ENCODE data around the gene H2AZ2. TPM values are rescaled to one million over a fixed set of nuclear protein-coding genes. Genes with fewer than 3 reads are reported as not detected.

The H2AZ2 gene
- total RNA-seq, 4 donors from 2014 or later = 62.8 to 83.8 (median 70.1) TPM

GRCh38 chr7:44838751-44839150 lies 9.1 kb downstream of the H2AZ2 start:
- 73% methylated on average over 2 of the region's 2 CpGs for WGBS, 2 donors

GRCh38 chr7:44827567-44827966 lies 20.3 kb downstream of the H2AZ2 start:
- DNase-seq (ENCODE audit: low spot score in 2 of 2) = no peak
- 84 to 87% methylated on average over 3 of the region's 3 CpGs for WGBS, 2 donors
- no peak for TF ChIP-seq POLR2A (IDR thresholded peaks at IDR 0.05)
- TF ChIP-seq CTCF (IDR thresholded peaks at IDR 0.05) = no peak
- no peak overlapping the region for H3K4me3 ChIP-seq (ENCODE audit: low read depth, poor library complexity, severe bottlenecking)
- intact Hi-C loops (cut with DNase I; ENCODE audit: low total_unique reads) = no loop called here

More at GRCh38 chr7:44838751-44839150, 9.1 kb downstream of the H2AZ2 start:
- no peak for TF ChIP-seq CTCF (IDR thresholded peaks at IDR 0.05)
- no peak for TF ChIP-seq POLR2A (IDR thresholded peaks at IDR 0.05)
- intact Hi-C loops (cut with DNase I; ENCODE audit: low total_unique reads) = no loop called here
- no peak for DNase-seq (ENCODE audit: low spot score in 2 of 2)
- no peak overlapping the region for H3K4me3 ChIP-seq (ENCODE audit: low read depth, poor library complexity, severe bottlenecking)

- DNase-seq (ENCODE audit: low spot score in 2 of 2) = no peak
- WGBS, 2 donors = 75 to 82% methylated on average over 2 of the region's 2 CpGs
- no peak for TF ChIP-seq POLR2A (IDR thresholded peaks at IDR 0.05)
- intact Hi-C loops (cut with DNase I; ENCODE audit: low total_unique reads) = no loop called here
- no peak overlapping the region for H3K4me3 ChIP-seq (ENCODE audit: low read depth, poor library complexity, severe bottlenecking)
Measured at GRCh38 chr7:44824894-44825526, 22.9 kb downstream of the H2AZ2 start.

- 73 to 78% methylated on average over 5 of the region's 5 CpGs for WGBS, 2 donors
- TF ChIP-seq POLR2A (IDR thresholded peaks at IDR 0.05) = no peak
- no peak for TF ChIP-seq CTCF (IDR thresholded peaks at IDR 0.05)
- intact Hi-C loops (cut with DNase I; ENCODE audit: low total_unique reads) = no loop called here
- DNase-seq (ENCODE audit: low spot score in 2 of 2) = no peak
- H3K4me3 ChIP-seq (ENCODE audit: low read depth, poor library complexity, severe bottlenecking) = no peak overlapping the region
Measured at GRCh38 chr7:44823255-44823781, 24.6 kb downstream of the H2AZ2 start.

- no peak overlapping the region for H3K4me3 ChIP-seq (ENCODE audit: low read depth, poor library complexity, severe bottlenecking)
- DNase-seq (ENCODE audit: low spot score in 2 of 2) = no peak
- no peak for TF ChIP-seq POLR2A (IDR thresholded peaks at IDR 0.05)
- no peak for TF ChIP-seq CTCF (IDR thresholded peaks at IDR 0.05)
- intact Hi-C loops (cut with DNase I; ENCODE audit: low total_unique reads) = no loop called here
- WGBS, 2 donors = 66 to 69% methylated on average over 2 of the region's 2 CpGs
Measured at GRCh38 chr7:44819292-44819691, 28.6 kb downstream of the H2AZ2 start.

GRCh38 chr7:44814919-44815318 lies 33.0 kb downstream of the H2AZ2 start:
- TF ChIP-seq POLR2A (IDR thresholded peaks at IDR 0.05) = no peak
- TF ChIP-seq CTCF (IDR thresholded peaks at IDR 0.05) = no peak
- no peak for DNase-seq (ENCODE audit: low spot score in 2 of 2)
- intact Hi-C loops (cut with DNase I; ENCODE audit: low total_unique reads) = no loop called here
- H3K4me3 ChIP-seq (ENCODE audit: low read depth, poor library complexity, severe bottlenecking) = no peak overlapping the region
- WGBS, 2 donors = 86 to 89% methylated on average over 2 of the region's 2 CpGs

Measured in lower leg skin (tissue), 4 donors.